Measurements from ENCODE around the gene CCHCR1. TPM values are rescaled to one million over a fixed set of nuclear protein-coding genes. Genes with fewer than 3 reads are reported as not detected.
A peak's percentile ranks its signal among the peaks of the same experiment; 100 is the strongest.
"Not testable (repeated sequence)": the region's sequence is repeated elsewhere in the genome, so short reads cannot be mapped to it uniquely, and the experiment has no call there.

Gene CCHCR1
- total RNA-seq, 2 donors from 2014 or later = 31.8 to 55.4 TPM

DNA sequence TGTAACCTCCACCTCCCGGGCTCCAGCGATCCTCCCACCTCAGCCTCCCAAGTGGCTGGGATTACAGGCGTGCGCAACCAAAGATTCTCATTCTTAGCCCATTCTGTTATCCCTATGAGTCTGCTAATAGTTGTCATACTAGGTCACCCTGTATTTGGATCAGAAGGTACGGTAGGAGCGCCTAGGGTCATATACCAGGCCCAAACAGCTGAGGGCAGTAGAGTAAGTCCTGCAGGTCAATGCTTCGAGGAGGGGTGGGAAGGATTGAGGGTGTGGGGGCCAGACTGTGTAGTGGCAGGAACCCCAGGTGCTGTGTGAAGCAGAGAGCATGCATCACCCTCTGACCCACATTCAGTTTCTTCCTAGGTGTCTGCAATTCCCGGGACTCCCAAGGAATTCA lies 35.6 kb upstream of the CCHCR1 start:
- no peak overlapping the region for H3K27ac ChIP-seq

GRCh38 chr6:31192431-31193105 lies 35.0 kb upstream of the CCHCR1 start:
- TF ChIP-seq CTCF (IDR thresholded peaks at IDR 0.05) = peak; percentile 57
- not testable (repeated sequence) for H3K27ac ChIP-seq; H3K4me1 ChIP-seq; H3K36me3 ChIP-seq; H3K9me3 ChIP-seq; H3K27me3 ChIP-seq; H3K9ac ChIP-seq (ENCODE audit: low read depth in 2 of 2, low read length in 2 of 2); H3K4me3 ChIP-seq
- intact Hi-C loops (cut with DNase I) = loop anchor here (2.0 kb wide), 1 partner anchor 54 kb away; the partner anchor contains the start of gene PSORS1C2
- DNase-seq = peak; percentile 85

More for the DNA sequence above, 35.6 kb upstream of the CCHCR1 start:
- H3K9me3 ChIP-seq = no peaks in the 10 kb centered on the region
- TF ChIP-seq CTCF (IDR thresholded peaks at IDR 0.05) = no peak
- no peak for DNase-seq
- H3K36me3 ChIP-seq = no peaks in the 10 kb centered on the region
- H3K27me3 ChIP-seq = no peaks in the 10 kb centered on the region
- intact Hi-C loops (cut with DNase I) = loop anchor here (2.0 kb wide), 1 partner anchor 54 kb away; the partner anchor contains the start of gene PSORS1C2
- no peak overlapping the region for H3K9ac ChIP-seq (ENCODE audit: low read depth in 2 of 2, low read length in 2 of 2)
- no peaks in the 10 kb centered on the region for H3K4me1 ChIP-seq
- no peak overlapping the region for H3K4me3 ChIP-seq

DNA sequence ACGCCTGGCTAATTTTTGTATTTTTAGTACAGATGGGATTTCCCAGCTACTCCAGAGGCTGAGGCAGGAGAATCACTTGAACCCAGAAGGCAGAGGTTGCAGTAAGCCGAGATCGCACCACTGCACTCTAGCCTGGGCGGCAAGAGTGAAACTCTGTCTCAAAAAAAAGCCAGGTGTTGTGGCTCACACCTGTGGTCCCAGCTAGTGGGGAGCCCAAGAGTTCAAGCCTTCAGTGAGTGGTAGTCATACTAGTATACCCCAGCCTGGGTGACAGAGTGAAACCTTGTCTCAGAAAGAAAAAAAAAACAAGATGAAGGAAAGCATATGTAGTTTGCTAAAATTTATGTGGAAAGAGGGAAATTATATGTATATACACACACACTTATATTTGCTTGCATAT lies 32.9 kb upstream of the CCHCR1 start:
- no peak for DNase-seq
- Histone ChIP-seq H3K9ac (ENCODE audit: low read depth in 2 of 2, low read length in 2 of 2) (no peak overlapping the region), H3K4me1 (no peaks in the 10 kb centered on the region), H3K4me3 (no peak overlapping the region), H3K27me3 (no peaks in the 10 kb centered on the region), H3K36me3 (no peaks in the 10 kb centered on the region), H3K9me3 (no peaks in the 10 kb centered on the region), H3K27ac (no peak overlapping the region)
- TF ChIP-seq CTCF (IDR thresholded peaks at IDR 0.05) = no peak
- intact Hi-C loops (cut with DNase I) = no loop called here

DNA sequence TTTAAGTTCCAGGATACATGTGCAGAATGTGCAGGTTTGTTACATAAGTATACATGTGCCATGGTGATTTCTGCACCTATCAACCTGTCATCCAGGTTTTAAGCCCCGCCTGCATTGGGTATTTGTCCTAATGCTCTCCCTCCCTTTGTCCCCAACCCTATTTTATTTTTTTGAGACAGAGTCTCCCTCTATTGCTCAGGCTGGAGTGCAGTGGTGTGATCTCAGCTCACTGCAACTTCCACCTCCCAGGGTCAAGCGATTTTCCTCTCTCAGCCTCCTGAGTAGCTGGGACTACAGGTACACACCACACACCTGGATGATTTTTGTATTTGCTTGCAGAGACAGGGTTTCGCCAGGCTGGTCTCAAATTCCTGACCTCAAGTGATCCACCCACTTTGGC lies 31.6 kb upstream of the CCHCR1 start:
- H3K27ac ChIP-seq; H3K9me3 ChIP-seq; H3K4me3 ChIP-seq; DNase-seq; H3K4me1 ChIP-seq; H3K9ac ChIP-seq (ENCODE audit: low read depth in 2 of 2, low read length in 2 of 2); H3K27me3 ChIP-seq; intact Hi-C loops (cut with DNase I); H3K36me3 ChIP-seq: not testable (repeated sequence)

- H3K9ac ChIP-seq (ENCODE audit: low read depth in 2 of 2, low read length in 2 of 2) = peak overlapping the region in 1 of 2 donors; percentile 3
- no peaks in the 10 kb centered on the region for H3K27me3 ChIP-seq
- H3K27ac ChIP-seq = peak overlapping the region; percentile 96
- H3K4me3 ChIP-seq = no peak overlapping the region
- no peaks in the 10 kb centered on the region for H3K9me3 ChIP-seq
- H3K4me1 ChIP-seq = no peaks in the 10 kb centered on the region
- DNase-seq = peak; percentile 65
- no peak for TF ChIP-seq CTCF (IDR thresholded peaks at IDR 0.05)
- intact Hi-C loops (cut with DNase I) = loop anchor here (2.0 kb wide), 1 partner anchor 43 kb away; no protein-coding TSS in a partner anchor
- no peaks in the 10 kb centered on the region for H3K36me3 ChIP-seq
These were observed 30.2 kb upstream of the CCHCR1 start for GRCh38 chr6:31187780-31188194.

DNA sequence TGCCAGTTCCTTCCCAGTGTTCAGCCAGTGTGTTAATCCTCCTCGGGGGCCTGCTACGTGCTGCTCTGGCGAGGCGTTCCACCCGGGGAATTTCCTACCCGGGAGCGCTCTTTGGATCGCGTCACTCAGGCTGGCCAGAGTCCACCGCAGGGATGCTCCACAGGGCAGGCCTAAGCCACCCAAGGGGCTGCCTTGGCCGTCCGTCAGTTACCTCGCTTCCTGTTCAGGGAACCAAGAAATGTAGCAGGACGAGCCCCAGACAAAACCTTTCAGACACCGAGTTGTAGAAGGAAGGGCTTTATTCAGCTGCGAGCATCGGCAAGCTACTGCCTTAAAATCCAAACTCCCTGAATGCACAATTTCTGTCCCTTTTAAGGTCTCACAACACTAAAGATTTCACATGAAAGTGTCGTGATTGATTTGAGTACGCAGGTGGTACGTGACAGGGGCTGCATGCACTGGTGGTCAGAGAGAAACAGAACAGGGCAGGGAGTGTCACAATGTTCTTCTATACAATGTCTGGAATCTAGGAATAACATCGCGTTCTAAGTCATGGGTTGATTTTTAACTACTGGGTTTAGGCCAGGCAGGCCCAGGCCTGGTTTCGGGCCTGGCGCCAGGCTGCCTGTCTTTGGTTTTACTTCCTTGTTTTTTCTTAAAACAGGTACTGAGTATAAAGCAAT lies 28.6 kb upstream of the CCHCR1 start:
- DNase-seq = peak; percentile 85
- Histone ChIP-seq H3K36me3 (no peaks in the 10 kb centered on the region), H3K4me1 (no peaks in the 10 kb centered on the region), H3K27ac (peak overlapping the region; percentile 96), H3K9ac (ENCODE audit: low read depth in 2 of 2, low read length in 2 of 2) (peak overlapping the region; percentile 53 to 78), H3K9me3 (no peaks in the 10 kb centered on the region), H3K4me3 (peak overlapping the region; percentile 23), H3K27me3 (no peaks in the 10 kb centered on the region)
- TF ChIP-seq CTCF (IDR thresholded peaks at IDR 0.05) = no peak
- intact Hi-C loops (cut with DNase I) = loop anchor here (2.0 kb wide), 1 partner anchor 41 kb away; no protein-coding TSS in a partner anchor

DNA sequence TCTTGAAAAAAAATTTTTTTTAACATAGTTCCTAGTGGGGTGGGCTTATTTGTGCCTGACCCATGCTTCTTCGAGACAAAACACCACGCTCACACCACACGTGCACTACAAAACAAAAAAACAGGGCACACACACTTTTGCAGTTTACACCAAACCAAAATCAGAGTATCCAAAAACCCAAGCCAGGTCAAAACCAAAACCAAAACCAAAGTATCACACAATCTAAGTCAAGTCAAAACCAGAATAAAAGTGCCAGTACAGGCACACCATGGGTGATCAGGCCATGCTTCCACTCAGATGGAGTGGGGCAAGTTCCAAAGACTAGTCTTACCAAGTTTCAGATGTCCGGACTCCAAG lies 28.1 kb upstream of the CCHCR1 start:
- H3K27ac ChIP-seq = peak overlapping the region; percentile 96
- H3K36me3 ChIP-seq, H3K4me1 ChIP-seq, DNase-seq, H3K27me3 ChIP-seq, H3K9me3 ChIP-seq: not testable (repeated sequence)
- H3K9ac ChIP-seq (ENCODE audit: low read depth in 2 of 2, low read length in 2 of 2) = peak overlapping the region; percentile 53 to 78
- intact Hi-C loops (cut with DNase I) = loop anchor here (2.0 kb wide), 1 partner anchor 41 kb away; no protein-coding TSS in a partner anchor
- peak overlapping the region; percentile 23 for H3K4me3 ChIP-seq

DNA sequence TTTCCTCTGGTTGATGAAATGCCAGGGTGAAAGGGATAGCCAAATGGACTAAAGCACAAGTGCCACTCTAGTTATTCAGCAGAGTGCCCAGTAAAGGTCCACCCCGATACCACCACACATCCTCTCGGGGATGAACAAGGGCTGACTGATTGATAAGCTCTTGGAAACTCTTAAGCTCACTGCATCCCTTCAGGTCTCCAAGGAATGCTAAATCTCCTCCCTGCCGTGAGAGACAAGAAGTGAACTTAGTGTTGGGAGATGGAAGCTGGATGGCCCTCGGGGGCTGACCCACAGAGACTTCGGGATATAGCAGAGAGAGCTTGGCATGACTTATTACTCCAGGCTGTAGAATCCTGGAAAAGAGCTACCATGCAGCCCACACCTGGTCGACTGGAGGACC lies 26.3 kb upstream of the CCHCR1 start:
- H3K27ac ChIP-seq, H3K4me3 ChIP-seq: not testable (repeated sequence)

More for the DNA sequence above, 26.3 kb upstream of the CCHCR1 start:
- H3K27me3 ChIP-seq; H3K9me3 ChIP-seq; DNase-seq; intact Hi-C loops (cut with DNase I); H3K9ac ChIP-seq (ENCODE audit: low read depth in 2 of 2, low read length in 2 of 2); H3K36me3 ChIP-seq; H3K4me1 ChIP-seq: not testable (repeated sequence)

All from colonic mucosa (tissue), 4 donors.